Hematopoietic multipotent progenitor cell treated with erythropoietin and hydrocortisone succinate and interleukin-3 and kit ligand, for 17 days (in vitro differentiated cells): ENCODE measurements around the gene INPP1.

Experiments
- DNase-seq: peaks from one replicate; pipeline ENCODE4 v3.0.0-alpha.2; 2015; ENCODE audit warnings: low spot score

Gene INPP1

GRCh38 chr2:190362894-190363293 lies 19.5 kb downstream of the INPP1 start:
- no peak for DNase-seq

GRCh38 chr2:190365499-190366204 lies 22.3 kb downstream of the INPP1 start:
- no peak for DNase-seq

- DNase-seq = no peak
Measured at GRCh38 chr2:190366248-190366753, 22.9 kb downstream of the INPP1 start.

GRCh38 chr2:190367091-190367490 lies 23.7 kb downstream of the INPP1 start:
- DNase-seq = no peak

- DNase-seq = no peak
Measured at GRCh38 chr2:190369635-190370034, 26.2 kb downstream of the INPP1 start.

- DNase-seq = no peak
Measured at GRCh38 chr2:190376083-190376482, 32.7 kb downstream of the INPP1 start.

- DNase-seq = no peak
Measured at GRCh38 chr2:190376591-190377245, 33.3 kb downstream of the INPP1 start.

- no peak for DNase-seq
Measured at GRCh38 chr2:190378880-190379237, 35.5 kb downstream of the INPP1 start.

- DNase-seq = no peak
Measured at GRCh38 chr2:190379249-190379964, 36.0 kb downstream of the INPP1 start.

GRCh38 chr2:190380962-190381412 lies 37.6 kb downstream of the INPP1 start:
- DNase-seq = peak; percentile 52

- peak; percentile 76 for DNase-seq
Measured at GRCh38 chr2:190382851-190383250, 39.5 kb downstream of the INPP1 start.

- no peak for DNase-seq
Measured at GRCh38 chr2:190387422-190387821, 44.0 kb downstream of the INPP1 start.

GRCh38 chr2:190396271-190396670 lies 52.9 kb downstream of the INPP1 start:
- DNase-seq = no peak

- no peak for DNase-seq
Measured at GRCh38 chr2:190402986-190403603, 59.7 kb downstream of the INPP1 start.

- no peak for DNase-seq
Measured at GRCh38 chr2:190404487-190404886, 61.1 kb downstream of the INPP1 start.

GRCh38 chr2:190405070-190405469 lies 61.7 kb downstream of the INPP1 start:
- no peak for DNase-seq

- DNase-seq = no peak
Measured at GRCh38 chr2:190405995-190406394, 62.6 kb downstream of the INPP1 start.

GRCh38 chr2:190406805-190407204 lies 63.4 kb downstream of the INPP1 start:
- DNase-seq = no peak

GRCh38 chr2:190407246-190407661 lies 63.9 kb downstream of the INPP1 start:
- no peak for DNase-seq

GRCh38 chr2:190407662-190408537 lies 64.5 kb downstream of the INPP1 start, which contains the start of gene MFSD6:
MFSD6 (plus strand) TSS chr2:190408355; CDS start chr2:190436030, 27,675 bp downstream.
- peak; percentile 53 for DNase-seq
